CD4-positive, alpha-beta T cell treated with Interleukin-12 subunit alpha and Interleukin-12 subunit beta, for 1 hour (primary cell): Measurements from ENCODE around the gene PRSS8.
"Not testable (repeated sequence)": the region's sequence is repeated elsewhere in the genome, so short reads cannot be mapped to it uniquely, and the experiment has no call there.

Source experiments
- DNase-seq: peaks from one replicate; pipeline ENCODE4 v3.0.0-alpha.2; 2020

PRSS8 gene

GRCh38 chr16:31127182-31127581 lies 8.3 kb downstream of the PRSS8 start:
- no peak for DNase-seq

- no peak for DNase-seq
These were observed 9.7 kb downstream of the PRSS8 start for GRCh38 chr16:31125844-31126243.

GRCh38 chr16:31120129-31120528 lies 15.4 kb downstream of the PRSS8 start:
- no peak for DNase-seq

- DNase-seq, result no peak
These were observed 17.0 kb downstream of the PRSS8 start for GRCh38 chr16:31118223-31119155.

- DNase-seq, result peak; percentile 97
These were observed 17.9 kb downstream of the PRSS8 start, which contains the start of gene KAT8 for GRCh38 chr16:31117384-31118222. TSS of gene KAT8 (plus strand) at chr16:31117664. CDS start at chr16:31117682, 18 bp downstream.

GRCh38 chr16:31114468-31114867 lies 21.1 kb downstream of the PRSS8 start:
- no peak for DNase-seq

- DNase-seq, result no peak
These were observed 22.1 kb downstream of the PRSS8 start for GRCh38 chr16:31113121-31114120.

- DNase-seq, result no peak
These were observed 22.8 kb downstream of the PRSS8 start for GRCh38 chr16:31112711-31113110.

- DNase-seq, result no peak
These were observed 23.6 kb downstream of the PRSS8 start for GRCh38 chr16:31111881-31112466.

- no peak for DNase-seq
These were observed 25.2 kb downstream of the PRSS8 start for GRCh38 chr16:31110106-31111034.

GRCh38 chr16:31109622-31110021 lies 25.9 kb downstream of the PRSS8 start:
- DNase-seq, result no peak

- DNase-seq, result no peak
These were observed 26.6 kb downstream of the PRSS8 start for GRCh38 chr16:31108794-31109558.

- peak; percentile 67 for DNase-seq
These were observed 27.3 kb downstream of the PRSS8 start, which contains the start of gene BCKDK for GRCh38 chr16:31108035-31108793. TSS of gene BCKDK (plus strand) at chr16:31108386. CDS start at chr16:31109224, 838 bp downstream.

GRCh38 chr16:31107465-31107867 lies 28.1 kb downstream of the PRSS8 start:
- no peak for DNase-seq

- no peak for DNase-seq
These were observed 28.7 kb downstream of the PRSS8 start for GRCh38 chr16:31106509-31107464.

GRCh38 chr16:31105677-31106213 lies 29.8 kb downstream of the PRSS8 start:
- peak; percentile 83 for DNase-seq

- not testable (repeated sequence) for DNase-seq
These were observed 34.5 kb downstream of the PRSS8 start for GRCh38 chr16:31100876-31101641.
